Measurements from ENCODE around the gene PDSS2. TPM values are rescaled to one million over a fixed set of nuclear protein-coding genes. Genes with fewer than 3 reads are reported as not detected.

The PDSS2 gene
- total and polyA plus RNA-seq, 7 donors = 9.4 to 18.5 (median 11.1) TPM

DNA sequence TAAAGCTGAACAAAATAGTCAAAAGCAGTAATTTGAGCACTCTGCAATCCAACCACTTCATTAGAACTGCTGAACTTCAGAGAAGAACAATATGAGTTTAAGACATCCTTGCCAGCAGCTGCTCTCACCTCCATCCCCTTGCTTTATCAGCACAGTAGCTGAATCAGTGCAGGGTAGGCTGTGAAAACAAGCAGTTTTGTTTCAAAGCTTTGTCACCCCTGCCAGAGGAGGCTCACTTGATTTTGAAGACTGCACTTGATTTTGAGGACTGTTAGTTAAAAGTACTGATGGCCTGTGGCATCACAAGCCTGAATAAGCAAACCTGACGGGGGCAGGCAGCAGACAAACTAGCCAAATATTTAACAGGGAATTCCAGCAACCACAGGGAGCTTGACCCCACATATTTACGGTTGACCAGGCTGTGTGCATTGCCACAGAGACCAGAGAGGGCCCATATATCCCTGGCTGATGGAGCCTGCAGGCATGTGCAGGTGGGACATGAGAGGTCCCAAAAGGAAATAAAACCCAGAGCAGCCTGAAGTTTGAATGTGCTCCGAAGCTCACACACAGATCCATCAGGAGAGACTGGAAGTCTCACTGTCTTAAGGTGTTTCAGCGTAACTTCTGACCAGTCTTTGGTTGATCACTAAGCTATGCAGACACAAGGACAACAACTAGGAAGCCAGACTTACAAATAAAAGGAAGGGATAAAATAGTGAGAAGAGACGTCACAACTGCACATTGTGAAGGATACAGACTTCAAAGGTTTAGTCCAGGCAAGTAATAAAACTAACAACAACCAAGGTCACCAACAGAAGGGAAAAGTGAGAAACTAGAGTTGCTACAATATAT lies 97.4 kb downstream of the PDSS2 start:
- intact Hi-C loops (cut with DNase I) = no loop called here

DNA sequence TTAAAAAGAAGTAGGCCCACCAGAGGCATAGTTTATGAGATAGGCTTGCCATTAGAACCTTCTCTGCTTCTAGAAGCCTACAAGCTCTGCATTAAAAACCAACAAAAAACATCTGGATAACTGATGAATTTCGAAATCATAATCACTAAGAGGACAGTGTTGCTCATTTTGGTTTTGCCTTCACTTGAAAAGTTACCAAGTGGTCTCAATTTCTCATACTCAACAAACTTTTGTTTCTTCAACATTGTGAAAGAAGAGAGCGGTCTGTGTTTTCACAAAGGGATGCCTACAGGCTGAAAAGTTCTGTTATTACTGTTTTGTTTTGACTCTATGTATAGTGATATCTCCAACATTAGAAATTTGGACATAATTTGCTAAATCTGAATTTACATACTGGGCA lies 98.9 kb downstream of the PDSS2 start:
- intact Hi-C loops (cut with DNase I) = no loop called here

More for the DNA sequence above, 97.4 kb downstream of the PDSS2 start:
- H3K36me3 ChIP-seq = no peaks in the 10 kb centered on the region
- WGBS, 2 donors = 95% methylated on average over 5 of the region's 5 CpGs
- H3K27me3 ChIP-seq = no peaks in the 10 kb centered on the region
- no peak overlapping the region for H3K4me3 ChIP-seq
- H3K27ac ChIP-seq = no peak overlapping the region
- no peaks in the 10 kb centered on the region for H3K9me3 ChIP-seq
- H3K4me1 ChIP-seq = no peaks in the 10 kb centered on the region
- TF ChIP-seq CTCF (IDR thresholded peaks at IDR 0.05) (no peak), POLR2AphosphoS5 (IDR thresholded peaks at IDR 0.05) (no peak), EP300 (IDR thresholded peaks at IDR 0.05) (no peak), POLR2A (IDR thresholded peaks at IDR 0.05) (no peak)
- DNase-seq = no peak

DNA sequence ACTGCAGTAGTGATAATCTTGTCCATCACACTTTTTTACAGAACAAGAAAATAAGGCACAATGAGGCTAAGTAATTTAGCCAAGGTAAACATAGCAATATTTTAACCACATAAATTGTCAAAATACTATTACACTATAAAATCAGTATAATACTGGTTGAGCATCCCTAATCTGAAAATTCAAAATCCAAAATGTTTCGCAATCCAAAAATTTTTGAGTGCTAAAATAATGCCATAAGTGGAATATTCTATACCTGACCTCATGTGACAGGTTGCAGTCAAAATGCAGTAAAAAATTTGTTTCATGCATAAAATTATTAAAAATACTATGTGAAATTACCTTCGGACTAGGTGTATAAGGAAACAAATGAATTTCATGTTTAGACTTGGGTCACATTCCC lies 101.5 kb downstream of the PDSS2 start:
- TF ChIP-seq EP300 (IDR thresholded peaks at IDR 0.05) (no peak), POLR2A (IDR thresholded peaks at IDR 0.05) (no peak), CTCF (IDR thresholded peaks at IDR 0.05) (no peak), POLR2AphosphoS5 (IDR thresholded peaks at IDR 0.05) (no peak)
- WGBS, 2 donors = 96 to 98% methylated on average over 2 of the region's 2 CpGs
- intact Hi-C loops (cut with DNase I) = no loop called here
- Histone ChIP-seq H3K9me3 (no peaks in the 10 kb centered on the region), H3K4me1 (peaks cover 0 to 9% (median 0%) of the 10 kb centered on the region in 4 donors), H3K4me3 (no peak overlapping the region), H3K36me3 (no peaks in the 10 kb centered on the region), H3K27me3 (no peaks in the 10 kb centered on the region), H3K27ac (no peak overlapping the region)
- DNase-seq = no peak

More for the DNA sequence above, 98.9 kb downstream of the PDSS2 start:
- Histone ChIP-seq H3K4me1 (no peaks in the 10 kb centered on the region), H3K27ac (no peak overlapping the region), H3K27me3 (no peaks in the 10 kb centered on the region), H3K9me3 (no peaks in the 10 kb centered on the region), H3K36me3 (no peaks in the 10 kb centered on the region), H3K4me3 (no peak overlapping the region)
- WGBS, 2 donors = 91% methylated on average over 2 of the region's 2 CpGs
- TF ChIP-seq POLR2AphosphoS5 (IDR thresholded peaks at IDR 0.05) = no peak
- TF ChIP-seq EP300 (IDR thresholded peaks at IDR 0.05) = no peak
- no peak for TF ChIP-seq CTCF (IDR thresholded peaks at IDR 0.05)
- TF ChIP-seq POLR2A (IDR thresholded peaks at IDR 0.05) = no peak
- no peak for DNase-seq

DNA sequence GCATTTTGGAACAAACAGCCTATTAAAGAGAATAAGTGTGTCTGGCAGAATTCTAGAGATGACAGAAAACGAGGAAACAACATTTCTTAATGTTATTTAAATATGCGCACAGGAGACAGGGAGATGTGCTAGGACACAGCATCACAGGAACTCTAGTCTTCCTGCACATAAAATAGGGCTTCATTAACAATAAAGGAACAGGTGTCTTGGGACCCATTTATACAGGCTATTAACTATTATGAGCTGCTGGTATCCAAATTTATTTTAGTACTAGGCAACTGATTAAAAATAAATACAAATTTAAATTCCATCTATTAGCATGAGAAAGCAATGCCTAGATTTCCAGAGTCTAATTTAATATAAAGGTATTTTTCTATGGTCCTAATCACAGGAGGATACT lies 102.3 kb downstream of the PDSS2 start:
- TF ChIP-seq CTCF (IDR thresholded peaks at IDR 0.05) = no peak
- no peak for TF ChIP-seq EP300 (IDR thresholded peaks at IDR 0.05)
- TF ChIP-seq POLR2A (IDR thresholded peaks at IDR 0.05) = no peak
- no peak for TF ChIP-seq POLR2AphosphoS5 (IDR thresholded peaks at IDR 0.05)
- 94 to 95% methylated on average over 2 of the region's 2 CpGs for WGBS, 2 donors
- intact Hi-C loops (cut with DNase I) = no loop called here

More for the DNA sequence above, 102.3 kb downstream of the PDSS2 start:
- Histone ChIP-seq H3K27me3 (no peaks in the 10 kb centered on the region), H3K36me3 (no peaks in the 10 kb centered on the region), H3K4me3 (no peak overlapping the region), H3K9me3 (no peaks in the 10 kb centered on the region), H3K27ac (no peak overlapping the region), H3K4me1 (peaks cover 0 to 9% (median 0%) of the 10 kb centered on the region in 4 donors)
- DNase-seq = no peak
